ENCODE results near the gene APBB3.

APBB3 gene

GRCh38 chr5:140557965-140558364 is 6.4 kb downstream of the APBB3 start:
- no peak overlapping the region for H3K4me3 ChIP-seq (replicated peaks; ENCODE audit: insufficient read depth, low read length)
- TF ChIP-seq SPI1 (IDR thresholded peaks at IDR 0.05; ENCODE audit: borderline replicate concordance, low read depth) (no peak), GABPA (IDR thresholded peaks at IDR 0.05; ENCODE audit: low read depth) (no peak), POLR2AphosphoS5 (IDR thresholded peaks at IDR 0.05; ENCODE audit: low read depth) (no peak), CTCF (IDR thresholded peaks at IDR 0.05; ENCODE audit: insufficient read depth, low read length) (no peak)
- H3K27ac ChIP-seq (replicated peaks) = peak overlapping the region; percentile 83
- DNase-seq (ENCODE audit: low read depth in 1 of 2, low spot score in 1 of 2) = no peak
- no peaks in the 10 kb centered on the region for H3K27me3 ChIP-seq (ENCODE audit: insufficient read depth, poor library complexity, severe bottlenecking)

- Histone ChIP-seq H3K27ac (replicated peaks) (peak within 1 kb of the TSS; percentile 83), H3K27me3 (ENCODE audit: insufficient read depth, poor library complexity, severe bottlenecking) (no peaks in the 10 kb centered on the region), H3K4me3 (replicated peaks; ENCODE audit: insufficient read depth, low read length) (peak within 1 kb of the TSS; percentile 76)
- TF ChIP-seq REST (IDR thresholded peaks at IDR 0.05; ENCODE audit: insufficient replicate concordance, low read depth) (peak; percentile 73), POLR2AphosphoS5 (IDR thresholded peaks at IDR 0.05; ENCODE audit: low read depth) (peak; percentile 95), CTCF (IDR thresholded peaks at IDR 0.05; ENCODE audit: insufficient read depth, low read length) (no peak), SPI1 (IDR thresholded peaks at IDR 0.05; ENCODE audit: borderline replicate concordance, low read depth) (peak; percentile 84), GABPA (IDR thresholded peaks at IDR 0.05; ENCODE audit: low read depth) (peak; percentile 85)
- DNase-seq (ENCODE audit: low read depth in 1 of 2, low spot score in 1 of 2) = peak; percentile 81 to 91
Observed at GRCh38 chr5:140557136-140557805, 7.1 kb downstream of the APBB3 start, which contains the start of gene SRA1. Gene SRA1, minus strand, starts transcription at chr5:140557473. Its CDS starts 21 bp downstream, at chr5:140557452.

DNA sequence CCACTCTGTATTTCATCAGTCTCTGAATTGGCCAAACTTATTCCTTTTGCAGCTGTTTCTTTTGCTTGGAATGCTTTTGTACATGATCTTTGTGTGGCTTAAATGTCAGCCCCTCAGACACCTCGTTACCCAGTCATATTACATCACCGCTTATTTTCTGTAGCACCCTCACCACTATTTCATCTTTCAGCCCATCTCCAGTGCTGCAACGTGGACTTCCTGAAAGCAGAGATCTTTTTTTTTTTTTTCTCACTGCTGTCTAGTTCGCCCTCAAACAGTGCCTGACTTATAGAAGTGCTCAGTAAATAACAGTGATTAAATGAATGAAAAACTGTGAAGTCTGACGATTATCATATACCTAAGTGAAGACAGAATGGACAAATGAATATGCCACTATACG is 8.0 kb downstream of the APBB3 start:
- Histone ChIP-seq H3K4me3 (replicated peaks; ENCODE audit: insufficient read depth, low read length) (peak overlapping the region; percentile 76), H3K27me3 (ENCODE audit: insufficient read depth, poor library complexity, severe bottlenecking) (no peaks in the 10 kb centered on the region), H3K27ac (replicated peaks) (peak overlapping the region; percentile 83)
- no peak for TF ChIP-seq GABPA (IDR thresholded peaks at IDR 0.05; ENCODE audit: low read depth)
- TF ChIP-seq CTCF (IDR thresholded peaks at IDR 0.05; ENCODE audit: insufficient read depth, low read length) = no peak
- no peak for TF ChIP-seq SPI1 (IDR thresholded peaks at IDR 0.05; ENCODE audit: borderline replicate concordance, low read depth)
- TF ChIP-seq POLR2AphosphoS5 (IDR thresholded peaks at IDR 0.05; ENCODE audit: low read depth) = no peak
- no peak for TF ChIP-seq REST (IDR thresholded peaks at IDR 0.05; ENCODE audit: insufficient replicate concordance, low read depth)
- DNase-seq (ENCODE audit: low read depth in 1 of 2, low spot score in 1 of 2) = peak in 1 of 2 experiments; percentile 47
